HG03558 (cell line): Measurements from ENCODE around the gene RTKN2.
A peak's percentile ranks its signal among the peaks of the same experiment; 100 is the strongest.
"Not testable (repeated sequence)": the region's sequence is repeated elsewhere in the genome, so short reads cannot be mapped to it uniquely, and the experiment has no call there.

ENCODE experiments used
- ATAC-seq: cut with Tn5 transposase; IDR thresholded peaks from one replicate; pipeline ENCODE4 v1.9.1; 2021; ENCODE audit warnings: moderate number of reproducible peaks; ENCODE audit not compliant: unreplicated experiment; ENCODE audit errors: extremely low read depth

Gene RTKN2, protein sequence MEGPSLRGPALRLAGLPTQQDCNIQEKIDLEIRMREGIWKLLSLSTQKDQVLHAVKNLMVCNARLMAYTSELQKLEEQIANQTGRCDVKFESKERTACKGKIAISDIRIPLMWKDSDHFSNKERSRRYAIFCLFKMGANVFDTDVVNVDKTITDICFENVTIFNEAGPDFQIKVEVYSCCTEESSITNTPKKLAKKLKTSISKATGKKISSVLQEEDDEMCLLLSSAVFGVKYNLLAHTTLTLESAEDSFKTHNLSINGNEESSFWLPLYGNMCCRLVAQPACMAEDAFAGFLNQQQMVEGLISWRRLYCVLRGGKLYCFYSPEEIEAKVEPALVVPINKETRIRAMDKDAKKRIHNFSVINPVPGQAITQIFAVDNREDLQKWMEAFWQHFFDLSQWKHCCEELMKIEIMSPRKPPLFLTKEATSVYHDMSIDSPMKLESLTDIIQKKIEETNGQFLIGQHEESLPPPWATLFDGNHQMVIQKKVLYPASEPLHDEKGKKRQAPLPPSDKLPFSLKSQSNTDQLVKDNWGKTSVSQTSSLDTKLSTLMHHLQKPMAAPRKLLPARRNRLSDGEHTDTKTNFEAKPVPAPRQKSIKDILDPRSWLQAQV

GRCh38 chr10:62268399-62269114, at the start of gene RTKN2:
TSS of gene RTKN2 (minus strand) at chr10:62268844. CDS start at chr10:62268610, 234 bp downstream.
- ATAC-seq: peak; percentile 32

DNA sequence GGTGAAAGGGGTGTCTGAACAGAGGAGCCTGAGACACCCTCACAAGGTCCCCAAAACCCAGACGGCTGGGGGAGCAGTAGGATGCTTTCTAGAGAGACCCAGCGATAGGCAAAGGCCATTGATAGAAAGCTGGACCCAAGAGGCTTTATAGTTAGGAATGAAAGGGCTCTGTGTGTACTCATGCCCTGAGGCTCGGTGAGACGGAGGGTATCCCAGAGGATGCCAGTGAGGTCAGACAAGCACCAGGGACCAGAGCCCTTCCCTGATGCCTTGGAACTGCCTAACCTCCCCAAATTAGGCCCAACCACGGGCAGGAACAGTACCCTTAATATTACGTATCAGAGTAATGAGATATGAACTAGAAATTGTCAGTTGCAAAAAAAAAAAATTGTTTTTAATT, 48.6 kb upstream of the RTKN2 start:
- no peak for ATAC-seq

GRCh38 chr10:62309254-62309653, 40.6 kb upstream of the RTKN2 start:
- no peak for ATAC-seq

DNA sequence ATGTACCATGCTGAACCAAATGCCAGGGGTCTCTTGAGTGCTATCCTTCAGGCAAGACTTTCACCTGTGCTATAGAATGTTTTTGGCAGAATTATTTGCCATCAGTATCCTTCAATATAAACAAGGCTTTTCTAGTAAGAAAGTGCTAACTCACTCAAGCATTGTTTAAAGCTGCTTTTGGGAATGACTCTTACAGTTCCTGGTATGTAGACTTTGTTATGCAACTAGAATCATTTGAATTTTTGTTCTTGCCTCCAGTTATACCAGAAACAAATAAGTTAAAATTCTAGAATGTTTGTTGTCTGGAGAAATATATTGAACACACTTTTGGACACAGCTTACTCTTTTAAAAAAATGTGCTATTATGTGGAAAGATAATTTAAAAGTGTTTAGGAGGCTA, 39.5 kb upstream of the RTKN2 start:
- no peak for ATAC-seq

DNA sequence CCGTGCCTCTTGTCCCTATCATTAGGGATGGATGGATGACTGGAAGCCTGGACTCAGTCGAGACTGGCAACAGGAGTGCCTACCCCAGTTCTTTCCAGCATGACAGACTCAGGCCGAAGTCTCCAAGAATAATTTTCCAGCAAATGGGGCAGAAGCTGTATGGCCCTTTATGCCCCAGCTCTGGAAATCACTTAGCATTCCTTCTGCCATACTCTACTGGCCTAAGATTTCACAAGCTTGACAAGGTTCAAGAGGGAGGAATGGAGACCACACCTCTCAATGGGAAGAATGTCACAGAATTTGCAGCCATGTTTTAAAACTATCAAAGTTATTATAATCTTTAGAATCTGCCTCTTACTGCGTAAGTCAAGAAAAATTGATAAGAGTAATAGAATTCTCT, 39.0 kb upstream of the RTKN2 start:
- no peak for ATAC-seq

DNA sequence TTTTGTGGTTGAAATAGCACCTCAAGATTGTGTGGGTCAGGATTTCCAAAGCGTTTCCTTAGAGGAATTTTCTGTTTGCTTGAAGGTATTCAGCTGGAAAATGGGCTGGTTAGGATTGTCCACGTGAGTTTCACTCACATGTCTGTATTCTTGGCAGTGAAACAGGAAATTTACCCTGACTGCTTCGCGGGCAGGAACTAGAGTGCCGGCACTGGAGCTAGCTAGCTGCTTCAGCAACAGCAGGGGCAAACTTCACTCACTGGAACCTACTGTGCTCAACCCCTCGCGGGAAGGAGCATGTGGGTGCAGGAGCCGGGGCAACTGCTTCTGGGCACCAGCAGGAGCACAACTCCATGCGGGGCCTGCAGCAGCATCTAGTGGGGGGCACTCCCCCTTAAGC, 38.0 kb upstream of the RTKN2 start:
- no peak for ATAC-seq

DNA sequence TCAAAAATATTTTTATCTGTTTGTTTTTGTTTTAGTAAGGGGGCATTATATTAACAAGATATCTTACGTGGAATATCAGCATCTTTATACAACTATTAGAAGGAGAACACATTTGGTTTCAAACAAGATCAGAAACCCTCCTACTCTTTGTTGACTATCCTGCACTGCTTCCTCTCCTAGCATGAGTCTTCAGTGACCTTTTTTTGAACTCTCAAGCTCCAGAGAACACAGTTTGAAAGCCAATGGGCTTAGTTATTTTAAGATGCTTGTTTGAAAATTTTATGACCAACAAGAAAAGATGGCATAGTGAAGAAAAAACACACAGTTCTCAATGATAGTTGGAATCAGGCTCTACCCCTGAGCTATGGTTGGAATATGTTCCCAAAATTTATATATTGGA, 37.2 kb upstream of the RTKN2 start:
- ATAC-seq: no peak

DNA sequence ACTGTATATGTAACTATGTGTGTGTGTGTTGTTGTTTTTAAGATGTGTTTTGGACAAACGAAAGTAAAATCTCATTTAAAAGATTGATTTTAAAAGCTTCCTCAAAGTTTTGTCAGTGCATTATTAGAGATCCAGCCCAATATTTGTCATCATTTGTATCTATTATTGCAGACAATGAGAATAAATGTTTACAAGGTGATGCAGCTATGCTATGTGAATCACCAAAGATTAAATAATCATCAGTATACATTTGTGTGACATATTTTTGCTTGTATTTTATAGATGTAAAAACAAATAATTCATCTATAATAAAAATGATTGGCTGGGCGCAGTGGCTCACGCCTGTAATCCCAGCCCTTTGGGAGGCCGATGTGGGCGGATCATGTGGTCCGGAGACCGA, 35.3 kb upstream of the RTKN2 start:
- no peak for ATAC-seq

- ATAC-seq: no peak
Measured at GRCh38 chr10:62302760-62303159, 34.1 kb upstream of the RTKN2 start.

DNA sequence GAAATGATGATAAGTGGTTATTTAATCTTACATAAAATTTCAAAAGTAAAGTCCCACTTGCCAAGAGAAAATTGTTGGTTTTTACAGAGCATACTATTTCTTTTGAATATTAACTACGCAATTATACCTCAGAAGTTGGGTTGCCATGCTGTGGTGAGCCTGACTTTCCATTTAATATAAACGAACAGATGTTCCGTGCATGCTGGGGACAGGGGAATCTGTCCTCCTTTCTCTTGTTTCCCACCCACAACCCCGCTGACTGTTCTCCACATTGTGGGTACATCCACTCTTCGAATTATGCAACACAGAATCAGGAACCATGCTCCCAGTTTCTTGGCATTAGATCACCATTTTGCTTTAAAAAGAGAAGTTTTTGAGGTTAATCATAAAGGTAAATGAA, 29.2 kb upstream of the RTKN2 start:
- ATAC-seq: no peak

DNA sequence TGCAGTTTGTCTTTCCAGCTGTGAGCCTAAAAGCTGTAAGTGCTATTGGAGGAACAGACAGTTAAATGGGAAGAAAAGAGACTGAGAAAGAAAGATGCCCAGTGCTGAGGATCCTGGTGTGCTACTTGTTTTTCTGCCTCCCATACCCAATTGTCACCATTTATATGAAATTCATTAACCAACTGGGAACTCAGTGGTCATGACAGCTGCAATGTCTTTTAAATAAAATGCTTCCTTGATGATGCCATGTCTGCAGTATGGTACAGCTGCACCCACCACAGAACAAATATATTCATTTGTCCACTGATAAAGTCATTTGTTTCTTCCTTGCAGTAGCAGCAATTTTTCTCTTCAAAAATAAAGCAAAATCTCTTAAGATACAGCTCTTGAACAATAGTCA, 15.6 kb upstream of the RTKN2 start:
- no peak for ATAC-seq

GRCh38 chr10:62281348-62281747, 12.7 kb upstream of the RTKN2 start:
- ATAC-seq: not testable (repeated sequence)

DNA sequence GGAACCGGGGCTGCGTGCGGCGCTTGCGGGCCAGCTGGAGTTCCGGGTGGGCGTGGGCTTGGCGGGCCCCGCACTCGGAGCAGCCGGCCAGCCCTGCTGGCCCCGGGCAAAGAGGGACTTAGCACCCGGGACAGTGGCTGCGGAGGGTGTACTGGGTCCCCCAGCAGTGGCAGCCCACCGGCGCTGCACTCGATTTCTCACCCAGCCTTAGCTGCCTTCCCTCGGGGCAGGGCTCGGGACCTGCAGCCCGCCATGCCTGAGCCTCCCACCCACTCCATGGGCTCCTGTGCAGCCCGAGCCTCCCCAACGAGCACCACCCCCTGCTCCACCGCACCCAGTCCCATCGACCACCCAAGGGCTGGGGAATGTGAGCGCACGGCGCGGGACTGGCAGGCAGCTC, 11.7 kb upstream of the RTKN2 start:
- not testable (repeated sequence) for ATAC-seq

DNA sequence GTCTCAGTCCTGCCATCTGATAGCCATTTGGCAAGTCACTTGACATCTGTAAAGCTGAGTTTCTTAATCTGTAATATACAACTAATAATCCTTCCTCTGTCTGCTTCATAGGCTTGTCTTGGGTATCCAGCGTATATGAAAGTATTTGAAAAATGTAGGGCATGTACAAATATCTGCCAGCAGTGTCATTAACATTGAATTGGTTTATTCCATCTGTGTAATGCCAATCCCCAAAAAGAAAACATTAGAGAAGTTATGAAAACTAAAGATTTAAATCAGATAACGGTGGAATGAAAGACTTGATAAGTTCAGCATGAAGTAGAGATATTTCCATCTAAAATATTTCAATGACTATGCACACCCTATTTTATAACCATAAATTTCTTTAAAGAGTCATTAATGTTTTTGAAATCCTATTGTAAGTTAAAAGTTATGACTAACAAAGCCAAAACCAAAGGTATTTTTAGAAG, 9.8 kb upstream of the RTKN2 start:
- no peak for ATAC-seq

DNA sequence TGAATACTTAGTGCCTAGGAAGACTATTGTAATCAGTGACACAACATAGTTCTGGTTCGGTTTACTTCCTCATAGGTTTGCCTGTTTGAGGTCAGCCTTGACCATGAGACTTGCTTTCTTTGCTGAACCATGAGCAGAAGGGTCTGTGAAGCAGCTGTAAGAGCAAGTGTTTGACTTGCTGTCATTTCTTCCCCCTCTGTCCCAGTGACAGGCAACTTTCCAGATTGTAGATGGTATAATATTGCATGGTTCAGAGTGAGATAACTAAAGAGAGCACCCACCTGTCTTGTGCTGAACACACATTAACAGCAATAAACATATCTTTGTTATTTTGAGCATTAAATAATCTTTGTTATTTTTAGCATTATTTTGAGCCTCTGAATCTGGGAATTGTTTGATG, 9.3 kb upstream of the RTKN2 start:
- no peak for ATAC-seq

DNA sequence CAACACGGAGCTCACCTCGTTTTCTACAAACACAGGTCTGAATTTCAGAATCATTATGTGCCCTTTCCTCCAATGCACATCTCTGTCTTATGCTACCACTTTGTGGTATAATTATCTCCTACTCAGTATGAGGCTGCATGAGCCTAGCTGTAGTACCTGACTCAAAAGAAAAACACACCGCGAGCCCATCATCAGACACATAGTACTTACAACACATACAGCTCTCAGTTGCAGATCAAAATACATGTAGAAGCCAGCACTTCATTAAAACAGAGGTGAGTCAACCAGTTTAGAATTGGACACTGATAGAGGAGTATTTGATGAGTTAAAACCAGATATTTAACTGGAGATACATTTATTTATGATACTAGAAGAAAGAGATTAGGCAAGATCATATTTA, 1.4 kb upstream of the RTKN2 start:
- no peak for ATAC-seq

DNA sequence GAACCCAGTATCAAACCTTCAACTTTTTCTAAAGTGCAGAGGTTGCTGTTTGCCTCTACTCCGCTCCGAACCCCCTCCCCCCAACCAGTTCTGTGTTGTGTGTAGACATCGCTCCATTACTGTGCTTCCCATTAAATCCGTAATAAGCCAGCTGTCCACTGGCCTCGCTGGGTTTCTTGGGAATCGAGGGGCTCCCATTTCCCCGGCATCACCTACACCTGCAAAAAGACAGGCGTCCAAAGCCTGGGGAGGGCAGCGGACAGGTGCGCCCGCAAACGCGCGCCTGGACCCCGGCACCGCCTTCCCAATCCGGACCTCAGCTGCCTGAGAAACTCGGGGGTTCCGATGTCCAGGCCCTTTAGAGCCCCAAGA, 631 bp downstream of the RTKN2 start:
- ATAC-seq: no peak

GRCh38 chr10:62266611-62267010, 2.0 kb downstream of the RTKN2 start:
- ATAC-seq: no peak

DNA sequence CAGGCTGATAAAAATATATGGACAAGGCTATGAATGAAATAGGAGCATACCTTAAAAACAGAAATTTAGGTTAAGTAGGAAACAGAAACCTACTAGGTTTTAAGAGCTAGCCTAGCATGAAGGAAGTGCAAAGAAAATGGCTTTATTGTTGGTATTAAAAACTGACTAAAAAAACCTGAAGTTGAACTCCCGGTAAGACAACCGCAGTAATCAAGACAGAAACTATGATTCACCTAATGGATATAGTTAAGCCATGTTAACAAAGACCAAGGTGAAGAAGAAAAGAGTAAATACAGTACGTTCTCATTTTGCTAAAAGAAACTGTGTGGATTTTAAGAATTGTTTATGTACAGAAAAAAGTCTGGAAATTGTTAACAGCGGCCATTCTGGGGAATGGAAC, 2.5 kb downstream of the RTKN2 start:
- ATAC-seq: no peak

GRCh38 chr10:62264702-62265436, 3.8 kb downstream of the RTKN2 start:
- ATAC-seq: no peak

- no peak for ATAC-seq
Measured at GRCh38 chr10:62264126-62264525, 4.5 kb downstream of the RTKN2 start.
